ENCODE results near the gene JUP.
"Not testable (repeated sequence)": the region's sequence is repeated elsewhere in the genome, so short reads cannot be mapped to it uniquely, and the experiment has no call there.

The JUP gene

DNA sequence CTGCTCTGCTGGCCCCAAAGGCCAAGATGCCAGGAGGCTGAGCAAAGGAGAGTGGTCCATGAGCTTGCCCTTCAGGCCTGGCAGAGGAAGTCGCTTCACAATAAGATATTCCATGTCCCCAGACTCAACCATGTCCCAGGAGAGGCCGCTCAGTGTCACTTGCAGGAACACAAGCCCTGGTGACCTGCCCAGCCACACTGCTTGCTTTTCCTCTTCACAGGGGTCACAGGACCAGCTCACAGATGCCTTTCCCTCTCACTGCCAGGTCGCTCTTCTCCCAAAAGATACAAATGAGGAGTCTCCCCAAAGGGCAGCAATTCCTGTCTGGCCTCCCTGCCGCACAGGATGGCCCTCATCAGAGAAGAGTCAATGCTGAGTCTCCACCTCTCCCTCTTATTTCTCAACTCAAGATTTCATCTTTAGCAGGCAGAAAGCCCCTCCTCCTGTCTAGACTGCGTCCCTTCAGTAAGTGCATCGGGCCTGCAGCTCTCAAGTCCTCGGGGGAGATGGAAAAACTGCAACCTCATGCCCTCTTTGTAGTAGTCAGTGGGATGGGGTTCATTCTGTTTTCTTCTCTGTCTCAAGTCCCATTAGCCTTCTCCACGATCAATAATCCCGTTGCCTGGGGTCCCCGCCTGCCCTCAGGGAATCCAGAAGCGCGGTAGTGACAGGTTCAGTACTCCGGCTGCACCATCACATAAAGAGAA is 5.0 kb downstream of the JUP start:
- DNase-seq (ENCODE audit: low spot score) = no peak
- FAIRE-seq = no peak

DNA sequence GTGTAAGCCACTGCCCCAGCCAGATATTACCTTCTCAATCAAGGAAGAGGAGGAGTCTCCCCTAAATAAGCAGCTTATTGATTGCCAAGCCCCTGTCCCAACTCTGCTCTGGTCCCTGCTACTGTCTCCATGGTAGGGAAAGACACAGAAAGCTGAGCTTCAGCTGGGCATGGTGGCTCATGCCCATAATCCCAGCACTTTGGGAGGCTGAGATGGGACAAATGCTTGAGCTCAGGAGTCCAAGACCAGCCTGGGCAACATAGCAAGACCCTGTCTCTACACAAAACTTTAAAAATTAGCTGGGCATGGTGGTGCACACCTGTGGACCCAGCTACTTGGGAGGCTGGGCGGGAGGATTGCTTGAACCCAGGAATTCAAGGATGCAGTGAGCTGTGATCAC is 6.6 kb downstream of the JUP start:
- no peak for DNase-seq (ENCODE audit: low spot score)
- FAIRE-seq = no peak

DNA sequence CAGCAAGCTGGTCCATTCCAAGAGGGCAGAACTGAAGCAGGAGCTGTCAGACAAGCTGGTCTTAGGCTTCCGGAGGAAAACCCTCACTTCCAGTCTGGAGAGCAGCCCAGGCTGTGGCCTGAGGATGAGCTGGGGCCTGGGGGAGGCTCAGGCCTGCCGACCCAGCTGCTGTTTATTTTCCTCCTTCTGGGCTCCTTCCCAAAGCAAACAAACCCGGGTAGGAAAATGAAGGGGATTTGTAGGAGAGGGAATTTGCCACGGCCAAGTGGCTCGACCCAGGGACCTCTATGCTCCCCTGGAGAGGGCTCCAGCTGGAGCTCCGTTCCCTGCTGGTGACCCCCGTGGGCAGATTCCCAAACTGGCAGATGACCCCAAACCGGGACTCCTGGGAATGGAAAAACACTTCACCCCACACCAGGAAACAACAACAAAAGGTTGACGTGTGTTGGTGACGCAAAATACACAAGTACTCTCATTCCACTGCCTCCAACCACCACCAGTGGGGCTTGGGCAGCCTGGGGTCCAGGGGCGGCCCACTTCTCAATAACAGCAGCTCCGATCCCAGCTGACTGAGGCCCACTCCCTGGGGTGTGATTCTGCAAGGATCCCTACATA is 8.8 kb downstream of the JUP start:
- DNase-seq (ENCODE audit: low spot score) (peak; percentile 59), FAIRE-seq (no peak)

DNA sequence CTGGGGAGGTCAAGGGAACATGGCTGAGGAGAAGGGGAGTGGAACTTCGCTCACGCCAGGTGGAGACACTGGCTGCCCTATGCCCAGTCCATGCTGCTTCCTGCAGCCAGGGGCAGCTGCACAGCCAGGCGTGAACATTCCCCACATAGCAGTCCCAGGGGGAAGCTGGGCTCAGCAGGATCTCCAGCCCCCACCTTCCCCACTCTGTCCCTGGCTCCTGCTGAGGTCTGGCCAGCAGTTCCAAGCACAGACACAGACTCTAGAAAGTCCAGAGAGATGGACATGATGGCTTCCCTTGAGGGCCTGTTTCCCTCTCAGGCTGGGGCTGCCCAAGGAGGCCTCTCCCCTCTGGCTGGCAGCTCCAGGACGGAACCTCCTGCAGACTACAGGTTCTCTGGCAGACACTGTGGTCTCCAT is 9.3 kb downstream of the JUP start:
- DNase-seq (ENCODE audit: low spot score) (peak; percentile 32), FAIRE-seq (peak; percentile 9)

DNA sequence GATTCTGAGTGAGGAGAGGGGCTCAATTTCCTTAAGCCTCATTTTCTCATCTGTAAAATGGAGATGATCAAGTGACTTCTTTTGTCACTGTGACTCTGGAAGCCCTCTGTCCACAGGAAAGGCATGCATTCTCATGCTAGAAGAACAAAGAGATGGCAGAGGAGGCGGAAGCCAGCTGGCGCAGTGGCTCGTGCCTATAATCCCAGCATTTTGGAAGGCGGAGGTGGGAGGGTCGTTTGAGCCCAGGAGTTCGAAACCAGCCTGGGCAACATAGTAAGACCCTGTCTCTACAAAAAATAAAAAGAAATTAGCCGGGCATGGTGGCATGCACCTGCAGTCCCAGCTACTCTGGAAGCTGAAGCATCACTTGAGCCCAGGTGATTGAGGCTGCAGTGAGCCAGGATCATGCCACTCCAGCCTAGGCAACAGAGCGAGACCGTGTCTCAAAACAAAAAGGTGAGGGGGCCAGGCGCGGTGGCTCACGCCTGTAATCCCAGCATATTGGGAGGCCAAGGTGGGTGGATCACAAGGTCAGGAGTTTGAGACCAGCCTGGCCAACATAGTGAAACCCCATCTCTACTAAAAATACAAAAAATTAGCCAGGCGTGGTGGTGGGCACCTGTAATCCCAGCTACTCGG is 10.1 kb downstream of the JUP start:
- not testable (repeated sequence) for DNase-seq (ENCODE audit: low spot score); FAIRE-seq

DNA sequence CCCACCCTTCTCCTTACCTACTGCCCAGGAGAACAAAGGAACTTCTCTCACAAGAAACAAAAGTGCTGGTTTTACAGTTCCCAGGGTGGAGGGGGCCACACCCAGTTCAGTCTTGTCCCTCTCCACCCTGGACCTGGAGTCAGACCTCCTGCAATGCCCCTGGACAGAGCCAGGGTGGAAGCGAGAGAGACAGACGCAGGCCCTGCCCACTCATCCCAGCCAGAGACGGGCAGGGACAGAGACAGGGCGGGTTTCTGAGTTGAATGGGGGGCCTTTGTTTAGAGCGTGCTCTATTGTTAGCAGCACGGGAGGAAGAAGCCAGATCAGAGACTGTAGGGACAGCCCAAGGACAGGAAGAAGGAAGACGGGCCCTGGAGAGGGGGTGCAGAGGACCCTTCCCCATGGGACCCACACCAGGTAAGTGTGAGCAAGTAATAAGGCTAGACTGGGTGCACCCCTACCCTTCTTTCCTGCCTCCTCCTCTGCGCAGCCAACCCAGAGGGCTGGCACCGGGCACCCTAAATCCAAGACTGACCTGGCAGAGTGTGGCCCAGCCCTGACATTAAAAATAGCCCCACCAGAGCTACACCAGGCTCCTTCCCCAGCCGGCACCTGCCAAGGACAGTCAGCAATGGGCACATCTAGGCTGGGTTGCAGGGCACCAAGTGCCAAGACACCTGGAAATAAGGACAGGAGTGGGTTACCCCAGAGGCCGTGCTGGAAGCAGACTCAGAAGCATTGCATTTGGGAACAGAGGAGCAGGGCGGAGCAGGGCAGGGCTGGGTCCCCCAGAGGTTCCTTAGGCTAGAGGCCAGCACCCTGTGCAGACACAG is 10.9 kb downstream of the JUP start:
- DNase-seq (ENCODE audit: low spot score) = no peak

DNA sequence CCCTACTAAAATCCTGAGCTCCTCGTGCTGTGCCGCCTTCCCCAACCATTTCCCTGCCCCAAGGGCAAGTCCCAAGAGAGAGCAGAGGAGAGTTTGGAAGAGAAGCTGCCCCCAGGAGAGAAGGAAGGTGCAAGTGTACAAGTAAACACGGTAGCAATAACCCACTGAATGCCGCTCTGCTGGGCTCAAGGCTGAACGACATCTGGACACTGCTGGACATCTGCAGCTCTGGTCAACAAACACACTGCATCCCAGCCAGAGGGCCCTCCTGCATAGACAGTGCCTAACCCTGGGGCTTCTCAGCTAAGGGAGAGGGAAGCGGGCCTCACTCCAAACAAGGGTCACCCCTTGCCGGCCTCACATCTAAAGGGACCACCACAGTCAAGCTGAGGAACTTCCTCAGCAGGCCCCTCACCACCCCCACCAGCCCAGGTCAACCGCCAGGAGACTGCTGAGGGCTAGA is 12.7 kb downstream of the JUP start:
- FAIRE-seq (no peak), DNase-seq (ENCODE audit: low spot score) (no peak)

More for the DNA sequence above, 10.9 kb downstream of the JUP start:
- FAIRE-seq = no peak

DNA sequence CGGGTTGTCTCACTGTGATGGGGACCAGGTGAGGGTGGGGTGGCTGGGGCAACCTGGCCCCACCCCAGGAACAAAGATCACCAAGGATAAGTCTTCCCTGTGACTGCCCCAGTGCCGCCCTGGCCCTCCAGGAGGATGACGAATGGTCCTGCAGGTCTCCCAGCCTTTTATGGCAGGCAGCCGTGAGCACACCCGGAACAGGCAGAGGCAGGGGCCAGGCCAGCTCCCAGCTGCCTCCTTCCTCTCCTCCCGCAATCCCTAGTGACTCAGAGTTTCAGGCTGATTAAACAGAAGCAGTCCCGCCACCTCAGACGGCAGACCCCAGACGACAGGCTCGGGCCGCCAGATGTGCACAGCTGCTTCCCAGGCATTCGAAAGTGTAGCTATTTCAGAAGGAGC is 13.3 kb downstream of the JUP start:
- DNase-seq (ENCODE audit: low spot score) = peak; percentile 85
- FAIRE-seq = peak; percentile 53

DNA sequence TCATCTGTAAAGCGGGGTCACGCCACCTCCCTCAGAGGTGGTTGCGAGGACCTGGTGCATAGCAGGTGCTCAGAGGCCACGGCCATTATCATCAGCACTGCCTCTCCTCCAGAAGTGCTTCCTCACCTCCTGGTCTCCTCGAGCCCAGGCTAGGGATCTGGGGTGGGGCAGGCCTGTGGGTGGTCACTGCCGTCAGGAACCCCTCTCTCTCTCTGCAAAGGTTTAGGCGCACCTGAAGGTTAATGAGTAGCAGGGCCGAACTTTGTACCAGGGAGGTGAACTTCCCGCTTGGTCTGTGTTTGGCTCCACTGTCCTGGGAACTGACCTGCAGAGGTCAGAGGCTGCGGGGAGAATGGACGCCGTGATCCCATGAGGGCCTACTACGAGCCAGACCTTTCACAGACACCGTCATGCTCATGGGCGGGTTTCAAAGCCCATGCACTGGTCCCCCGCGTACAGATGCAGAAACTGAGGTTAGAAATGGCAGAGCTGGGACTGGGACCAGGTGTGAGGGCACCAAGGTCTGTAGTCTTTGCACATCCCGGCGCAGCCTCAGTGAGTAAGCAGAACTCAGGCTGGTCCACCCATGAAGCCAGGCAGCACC is 13.8 kb downstream of the JUP start:
- FAIRE-seq (no peak), DNase-seq (ENCODE audit: low spot score) (no peak)

DNA sequence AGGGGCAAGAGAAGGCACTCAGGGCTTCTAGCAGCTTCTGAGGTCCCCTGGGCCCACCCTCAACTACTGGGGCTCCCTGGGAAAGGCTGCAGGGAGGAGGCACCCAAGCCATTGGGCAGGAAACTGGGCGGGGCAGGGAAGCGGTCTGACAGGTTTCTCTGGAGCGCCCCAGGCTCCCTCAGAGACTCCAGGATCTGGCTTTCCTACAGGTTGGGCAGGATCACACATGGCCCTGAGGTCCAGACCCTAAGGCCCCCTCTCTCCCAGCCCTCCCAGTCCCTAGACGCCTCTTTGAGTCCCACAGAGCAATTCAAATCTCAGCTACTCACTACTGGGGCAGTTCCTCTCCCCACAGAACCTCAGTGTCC is 14.3 kb downstream of the JUP start:
- no peak for FAIRE-seq
- DNase-seq (ENCODE audit: low spot score) = no peak

DNA sequence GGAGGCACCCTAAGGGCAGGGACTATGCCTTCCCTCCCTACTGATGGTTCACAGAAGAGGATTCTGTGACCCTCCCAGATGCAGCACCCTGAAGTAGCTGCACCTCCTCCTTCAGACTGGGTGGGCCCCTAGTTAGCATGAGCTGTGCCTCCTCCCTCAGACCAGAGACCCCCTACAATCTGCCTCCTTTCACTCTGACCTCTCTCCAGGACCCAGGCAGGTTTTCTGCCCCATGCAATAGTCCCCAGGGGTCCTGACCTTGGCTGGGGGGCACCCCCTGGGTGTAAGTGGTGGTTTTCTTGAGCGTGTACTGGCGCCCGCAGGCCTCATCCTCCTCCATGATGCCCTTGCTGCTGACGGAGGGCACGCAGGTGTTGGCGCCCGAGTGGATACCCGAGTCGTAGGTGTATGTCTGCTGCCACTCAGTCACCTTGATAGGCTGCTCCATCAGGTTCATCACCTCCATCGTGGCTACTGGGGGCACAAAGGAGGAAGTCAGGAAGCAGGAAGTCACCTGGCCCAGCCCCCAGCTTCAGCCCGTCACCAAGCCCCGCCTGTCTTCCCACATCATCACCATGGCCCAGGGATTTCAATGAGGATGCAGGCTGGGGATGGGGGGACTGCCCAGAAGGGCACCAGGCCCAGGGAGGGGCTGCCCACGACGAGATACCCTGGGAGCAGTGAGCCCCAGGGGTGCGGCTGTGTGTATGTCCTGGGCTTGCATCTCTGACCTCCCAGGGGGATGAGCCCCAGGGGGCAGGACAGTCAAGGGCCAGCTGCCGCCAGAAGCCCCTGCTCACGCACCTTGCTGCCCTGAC is 14.9 kb downstream of the JUP start:
- no peak for DNase-seq (ENCODE audit: low spot score)
- no peak for FAIRE-seq

DNA sequence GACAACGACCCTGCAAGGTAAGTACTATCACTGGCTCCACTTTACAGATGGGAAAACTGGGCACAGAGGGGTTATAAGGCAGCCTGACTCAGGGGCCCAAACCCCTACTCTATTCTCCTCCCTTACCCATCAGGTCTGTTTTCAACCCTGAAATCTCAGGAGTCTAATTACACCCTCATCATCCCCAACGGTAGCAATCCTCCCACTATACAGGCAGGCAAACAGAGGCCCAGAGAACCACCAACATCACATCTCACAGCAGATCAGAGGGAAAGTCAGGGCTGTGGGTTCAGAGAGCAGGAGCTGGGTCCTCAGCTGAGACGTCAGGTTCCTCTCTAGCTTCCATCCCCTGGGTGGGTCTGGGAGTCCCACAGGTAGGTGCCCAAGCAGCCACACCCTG is 16.5 kb downstream of the JUP start:
- DNase-seq (ENCODE audit: low spot score) (no peak), FAIRE-seq (no peak)

DNA sequence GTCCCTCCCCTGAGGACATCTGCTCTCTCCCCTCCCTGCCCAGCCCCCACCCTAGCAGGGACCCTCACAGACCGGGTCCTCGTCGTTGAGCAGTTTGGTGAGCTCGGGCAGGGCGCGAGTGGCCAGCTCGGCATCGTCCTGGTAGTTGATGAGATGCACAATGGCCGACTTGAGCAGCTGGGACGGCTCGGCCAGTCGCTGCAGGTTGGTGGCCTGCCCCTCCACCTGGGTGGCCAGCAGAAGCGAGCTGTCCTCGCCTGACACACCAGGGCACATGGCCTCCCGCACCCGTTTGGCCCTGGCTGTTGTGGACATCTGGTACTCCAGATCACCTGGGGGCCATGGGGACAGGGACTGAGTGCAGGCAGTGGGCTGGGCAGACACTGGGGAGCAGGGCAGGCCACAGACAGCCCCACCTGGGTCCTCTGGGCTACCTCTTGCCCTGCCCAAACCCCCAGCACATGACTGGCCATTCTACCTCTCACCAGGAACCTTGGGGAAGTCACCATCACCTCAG is 17.1 kb downstream of the JUP start:
- no peak for DNase-seq (ENCODE audit: low spot score)
- FAIRE-seq = no peak

DNA sequence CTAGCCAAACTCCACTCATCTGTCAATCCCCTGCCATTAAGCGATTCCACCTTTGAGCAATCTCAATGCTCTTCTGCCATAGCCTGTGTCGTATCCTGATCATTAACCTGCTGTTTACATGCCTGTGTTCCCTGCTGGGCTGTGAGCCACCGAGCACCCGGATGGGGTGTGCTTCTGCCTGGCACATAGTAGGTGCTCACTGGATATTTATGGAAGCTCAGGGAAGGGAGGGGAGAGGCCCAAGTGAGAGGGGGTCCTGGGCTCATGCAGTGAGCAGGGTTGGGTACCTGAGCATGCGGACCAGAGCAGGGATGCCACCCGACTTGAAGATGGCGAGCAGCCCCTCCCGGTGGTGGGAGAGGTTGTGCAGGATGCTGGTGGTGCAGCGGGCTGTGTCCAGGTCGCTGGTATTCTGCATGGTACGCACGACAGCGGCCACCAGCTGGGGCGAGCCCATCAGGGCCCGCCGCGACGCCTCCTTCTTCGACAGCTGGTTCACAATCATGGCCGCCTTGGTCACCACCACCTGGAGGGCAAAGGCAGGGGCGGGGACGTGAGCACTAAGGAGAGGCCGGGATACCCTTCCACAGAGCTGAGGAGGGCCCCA is 17.7 kb downstream of the JUP start:
- DNase-seq (ENCODE audit: low spot score) (no peak), FAIRE-seq (no peak)

DNA sequence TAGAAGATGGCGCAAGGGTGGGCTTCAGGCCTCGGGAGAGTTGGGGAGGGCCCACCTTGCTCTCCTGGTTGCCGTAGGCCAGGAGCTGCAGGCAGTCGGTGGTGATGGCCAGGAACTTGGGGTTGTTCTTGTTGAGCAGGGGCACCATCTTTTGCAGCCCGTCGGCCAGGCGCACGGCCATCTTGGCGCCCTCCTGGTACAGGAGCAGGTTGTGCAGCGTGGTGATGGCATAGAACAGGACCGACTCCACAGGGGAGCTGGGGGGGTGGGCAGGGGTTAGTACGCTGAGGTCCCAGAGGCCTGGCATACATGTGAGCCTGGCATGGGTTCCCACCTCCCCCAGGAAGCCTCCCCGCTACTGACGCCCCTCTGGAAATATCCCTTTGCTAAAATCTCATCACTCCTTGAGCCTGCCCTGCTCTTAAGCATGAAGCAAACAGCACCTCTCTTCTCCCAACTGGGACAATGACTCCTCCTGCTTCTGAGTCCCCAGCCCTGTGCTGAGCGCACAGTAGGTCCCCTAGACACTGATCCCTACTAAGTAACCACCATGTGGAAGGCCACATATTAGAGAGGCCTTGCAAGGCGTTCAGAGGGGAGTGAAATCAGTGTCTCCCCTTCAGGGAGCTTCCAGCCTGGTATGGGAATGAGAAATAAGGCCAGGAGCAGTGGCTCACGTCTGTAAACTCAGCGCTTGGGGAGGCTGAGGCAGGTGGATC is 19.0 kb downstream of the JUP start:
- FAIRE-seq (no peak), DNase-seq (ENCODE audit: low spot score) (no peak)

DNA sequence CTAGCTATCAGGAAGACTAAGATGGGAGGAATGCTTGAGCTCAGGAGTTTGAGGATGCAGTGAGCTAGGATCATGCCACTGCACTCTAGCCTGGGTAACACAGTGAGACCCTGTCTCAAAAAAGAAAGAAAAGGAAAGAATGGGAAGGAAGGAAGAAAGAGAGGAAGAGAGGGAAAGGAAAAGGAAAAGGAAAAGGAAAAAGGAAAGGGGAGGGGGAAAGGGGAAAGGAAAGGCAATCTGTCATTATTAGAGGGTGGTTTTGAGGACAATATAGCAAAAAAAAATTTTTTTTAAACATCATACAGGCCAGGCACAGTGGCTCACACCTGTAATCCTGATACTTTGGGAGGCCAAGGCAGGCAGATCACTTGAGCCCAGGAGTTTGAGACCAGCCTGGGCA is 20.4 kb downstream of the JUP start:
- no peak for FAIRE-seq
- DNase-seq (ENCODE audit: low spot score) = no peak

DNA sequence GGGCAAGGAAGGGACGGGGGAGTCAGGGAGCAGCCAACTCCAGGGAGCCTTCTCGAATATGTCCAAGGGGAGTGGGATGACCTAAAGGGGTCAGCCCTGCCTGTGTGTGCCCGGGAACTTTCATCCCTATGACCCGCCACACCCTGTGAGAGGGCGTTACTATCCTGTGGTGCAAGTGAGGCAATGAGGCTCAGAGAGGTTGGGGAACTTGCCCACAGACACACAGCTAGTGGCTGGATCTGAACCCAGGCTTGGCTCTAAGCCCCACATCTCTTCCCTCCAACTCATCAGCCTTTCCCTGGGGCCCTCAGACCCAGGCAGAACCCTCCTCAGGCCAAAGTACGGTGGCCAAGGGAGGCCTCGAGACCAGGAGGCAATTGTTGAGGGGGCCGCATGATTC is 23.2 kb downstream of the JUP start:
- FAIRE-seq (peak; percentile 13), DNase-seq (ENCODE audit: low spot score) (no peak)

DNA sequence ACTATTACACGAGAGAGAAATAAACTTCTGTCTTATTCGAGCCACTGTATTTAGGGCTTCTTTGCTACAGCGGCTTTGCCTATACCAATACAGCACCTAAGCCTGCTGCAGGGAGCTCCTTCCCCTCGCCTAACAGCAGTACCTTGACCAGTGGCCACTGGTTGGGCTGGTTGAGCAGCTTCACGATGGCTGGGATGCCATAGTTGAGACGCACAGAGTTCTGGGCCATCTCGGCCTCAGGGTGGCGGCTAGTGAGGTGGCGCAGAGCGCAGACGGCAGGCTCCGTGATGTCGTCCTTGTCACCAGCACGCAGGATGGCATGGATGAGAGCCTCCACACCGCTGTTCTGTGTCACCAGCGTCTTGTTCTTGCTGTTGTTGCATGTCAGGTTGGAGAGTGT is 23.7 kb downstream of the JUP start:
- FAIRE-seq (no peak), DNase-seq (ENCODE audit: low spot score) (no peak)

DNA sequence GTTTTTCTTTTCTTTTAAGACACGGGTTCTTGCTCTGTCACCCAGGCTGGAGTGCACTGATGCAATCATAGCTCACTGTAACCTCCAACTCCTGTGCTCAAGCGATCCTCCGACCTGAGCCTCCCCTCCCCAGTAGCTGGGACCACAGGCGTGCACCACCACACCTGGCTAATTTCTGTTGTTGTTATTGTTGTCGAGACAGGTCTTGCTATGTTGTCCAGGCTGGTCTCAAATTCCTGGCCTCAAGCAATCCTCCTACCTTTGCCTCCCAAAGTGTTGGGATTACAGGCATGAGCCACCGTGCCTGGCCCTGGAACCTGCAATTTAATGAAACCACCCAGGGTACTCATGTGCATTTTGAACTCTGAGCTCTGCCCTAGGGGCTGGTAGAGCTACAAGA is 24.1 kb downstream of the JUP start:
- FAIRE-seq (no peak), DNase-seq (ENCODE audit: low spot score) (no peak)
